OCI-LY1 (cell line): ENCODE results near the gene COL4A4.

Experiments used
- CTCF ChIP-seq: fragments of 200-600 bp; sonication (generic), shearing (Covaris generic); IDR thresholded peaks from 2 replicates; pipeline ENCODE4 v1.5.1; 2017; ENCODE audit warnings: mild to moderate bottlenecking, antibody characterized with exemption, low read length, moderate library complexity, mixed read lengths
- EZH2 ChIP-seq: fragments of 200-600 bp; sonication (generic), shearing (Covaris generic); IDR thresholded peaks from 2 replicates; pipeline ENCODE4 v1.8.0; 2017; ENCODE audit warnings: borderline replicate concordance, mixed run types, mild to moderate bottlenecking, antibody characterized with exemption, low read length, moderate library complexity, mixed read lengths

GRCh38 chr2:226963528-226963927 lies 200.5 kb downstream of the COL4A4 start:
- TF ChIP-seq CTCF (no peak), EZH2 (no peak)
